ENCODE results near the gene DDX42. TPM values are rescaled to one million over a fixed set of nuclear protein-coding genes. Genes with fewer than 3 reads are reported as not detected.
A peak's percentile ranks its signal among the peaks of the same experiment; 100 is the strongest.
"Not testable (repeated sequence)": the region's sequence is repeated elsewhere in the genome, so short reads cannot be mapped to it uniquely, and the experiment has no call there.

Gene DDX42
- total RNA-seq, 8 experiments from 2014 or later: 62.4 to 169 (median 85.4) TPM

- no peak overlapping the region for H3K27ac ChIP-seq
- WGBS, 10 experiments: 50 to 100% (median 79%) methylated on average over 1 to 2 of the region's 2 CpGs; no CpG with 5 or more reads in 1 of the 10 experiments
- no peaks in the 10 kb centered on the region for H3K4me1 ChIP-seq (replicated peaks in 1 of 2)
- in situ Hi-C loops (cut with MboI; ENCODE audit: low pct_unique_long_range_greater_than_20kb in 2 of 9, low sequenced_read_pairs in 9 of 9, unreplicated experiment in 9 of 9): no loop called here
- H3K4me3 ChIP-seq: no peak overlapping the region
- no peak for ATAC-seq (replicated peaks in 6 of 8)
Observed at GRCh38 chr17:63853260-63853659, 79.3 kb downstream of the DDX42 start.

DNA sequence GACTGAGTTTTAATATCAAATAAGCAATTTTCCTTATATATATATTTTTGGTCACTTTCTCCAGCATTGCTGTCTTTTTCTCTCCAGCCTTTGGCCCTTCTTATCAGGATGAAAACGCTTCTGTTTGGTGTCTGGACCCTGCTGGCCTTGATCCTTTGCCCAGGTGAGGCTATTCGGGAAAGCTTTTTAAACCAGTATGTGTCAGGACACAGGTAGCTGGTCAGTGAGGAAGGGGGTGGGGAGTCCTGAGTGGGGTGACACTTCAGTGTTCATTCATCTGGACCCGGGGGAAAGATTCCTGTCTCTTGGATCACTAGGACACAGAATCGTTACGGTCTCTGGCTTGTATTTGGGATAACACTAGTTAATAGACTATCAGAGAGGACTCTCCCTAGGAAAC is 80.7 kb downstream of the DDX42 start:
- 13 to 80% (median 58%) methylated on average over 1 to 5 of the region's 5 CpGs; no CpG with 5 or more reads in 2 of the 10 experiments for WGBS, 10 experiments
- no peak for ATAC-seq (replicated peaks in 6 of 8)
- in situ Hi-C loops (cut with MboI; ENCODE audit: low pct_unique_long_range_greater_than_20kb in 2 of 9, low sequenced_read_pairs in 9 of 9, unreplicated experiment in 9 of 9): no loop called here
- no peak overlapping the region for H3K4me3 ChIP-seq
- no peak overlapping the region for H3K27ac ChIP-seq
- peaks cover 0 to 5% of the 10 kb centered on the region in 2 donors for H3K4me1 ChIP-seq (replicated peaks in 1 of 2)

- in situ Hi-C loops (cut with MboI; ENCODE audit: low pct_unique_long_range_greater_than_20kb in 2 of 9, low sequenced_read_pairs in 9 of 9, unreplicated experiment in 9 of 9): no loop called here
- no peak for ATAC-seq (replicated peaks in 6 of 8)
- 0 to 87% (median 56%) methylated on average over 1 to 6 of the region's 8 CpGs; no CpG with 5 or more reads in 2 of the 10 experiments for WGBS, 10 experiments
- H3K27ac ChIP-seq: no peak overlapping the region
- H3K4me1 ChIP-seq (replicated peaks in 1 of 2): peaks cover 0 to 5% of the 10 kb centered on the region in 2 donors
- no peak overlapping the region for H3K4me3 ChIP-seq
Observed at GRCh38 chr17:63855185-63855584, 81.2 kb downstream of the DDX42 start.

- H3K4me3 ChIP-seq; in situ Hi-C loops (cut with MboI; ENCODE audit: low pct_unique_long_range_greater_than_20kb in 2 of 9, low sequenced_read_pairs in 9 of 9, unreplicated experiment in 9 of 9); H3K27ac ChIP-seq; H3K4me1 ChIP-seq (replicated peaks in 1 of 2); ATAC-seq (replicated peaks in 6 of 8): not testable (repeated sequence)
- 24 to 100% (median 90%) methylated on average over 2 to 8 of the region's 8 CpGs; no CpG with 5 or more reads in 2 of the 10 experiments for WGBS, 10 experiments
Observed at GRCh38 chr17:63856425-63856824, 82.5 kb downstream of the DDX42 start.

GRCh38 chr17:63859257-63859656 is 85.3 kb downstream of the DDX42 start:
- no peak overlapping the region for H3K4me3 ChIP-seq
- WGBS, 10 experiments: 46 to 80% (median 57%) methylated on average over 1 to 3 of the region's 3 CpGs; no CpG with 5 or more reads in 5 of the 10 experiments
- in situ Hi-C loops (cut with MboI; ENCODE audit: low pct_unique_long_range_greater_than_20kb in 2 of 9, low sequenced_read_pairs in 9 of 9, unreplicated experiment in 9 of 9): no loop called here
- peaks cover 0 to 5% of the 10 kb centered on the region in 2 donors for H3K4me1 ChIP-seq (replicated peaks in 1 of 2)
- ATAC-seq (replicated peaks in 6 of 8): peak in 1 of 8 experiments; percentile 24
- no peak overlapping the region for H3K27ac ChIP-seq

- 100% methylated on average over 1 of the region's 7 CpGs; no CpG with 5 or more reads in 6 of the 10 experiments for WGBS, 10 experiments
Observed at GRCh38 chr17:63866625-63867024, 92.7 kb downstream of the DDX42 start.

More at GRCh38 chr17:63866625-63867024, 92.7 kb downstream of the DDX42 start:
- H3K27ac ChIP-seq; H3K4me1 ChIP-seq (replicated peaks in 1 of 2); H3K4me3 ChIP-seq; in situ Hi-C loops (cut with MboI; ENCODE audit: low pct_unique_long_range_greater_than_20kb in 2 of 9, low sequenced_read_pairs in 9 of 9, unreplicated experiment in 9 of 9): not testable (repeated sequence)
- ATAC-seq (replicated peaks in 6 of 8): peak in 4 of 8 experiments; percentile 16 to 68 (median 56)

Other genes starting within 250 kb of the DDX42 start
- 10 to 100 TPM; 31.5 to 79.4 (median 61.1) TPM for gene DCAF7, start 223.7 kb upstream of the DDX42 start, total RNA-seq
- 10 to 100 TPM; 11.5 to 31.5 (median 22.4) TPM for gene TACO1, start 173.3 kb upstream of the DDX42 start, total RNA-seq
- 10 to 100 TPM; 11.0 to 25.4 (median 15.1) TPM for gene MAP3K3, start 151.8 kb upstream of the DDX42 start, total RNA-seq
- gene LIMD2, start 74.0 kb upstream of the DDX42 start, total RNA-seq: 10 to 100 TPM in 5 of 8 experiments, 1 to 10 TPM in 2, under 1 TPM in 1; 0.97 to 64.4 (median 17.8) TPM
- gene STRADA, start 32.4 kb upstream of the DDX42 start, total RNA-seq: 10 to 100 TPM; 23.3 to 88.1 (median 33.4) TPM
- 10 to 100 TPM; 44.4 to 93.5 (median 54.2) TPM for gene CCDC47, start 573 bp upstream of the DDX42 start, total RNA-seq
- gene PSMC5, start 53.3 kb downstream of the DDX42 start, total RNA-seq: 100 to 1,000 TPM in 1 of 8 experiments, 10 to 100 TPM in 7; 27.2 to 110 (median 71.3) TPM
- gene FTSJ3, start 53.5 kb downstream of the DDX42 start, total RNA-seq: 10 to 100 TPM; 26.3 to 69.5 (median 38.7) TPM
- 100 to 1,000 TPM in 1 of 8 experiments, 10 to 100 TPM in 7; 10.7 to 114 (median 24.8) TPM for gene SMARCD2, start 68.5 kb downstream of the DDX42 start, total RNA-seq
- under 1 TPM in 1 of 8 experiments, not detected in 7; 0.57 TPM for gene CSH2, start 99.5 kb downstream of the DDX42 start, total RNA-seq
- not detected for gene GH2, start 107.8 kb downstream of the DDX42 start, total RNA-seq
- under 1 TPM in 2 of 8 experiments, not detected in 6; 0.24 to 0.46 TPM for gene CSH1, start 122.4 kb downstream of the DDX42 start, total RNA-seq
- under 1 TPM in 5 of 8 experiments, not detected in 3; 0.14 to 0.45 (median 0.31) TPM for gene CSHL1, start 137.1 kb downstream of the DDX42 start, total RNA-seq
- gene GH1, start 144.7 kb downstream of the DDX42 start, total RNA-seq: not detected
- gene CD79B, start 158.2 kb downstream of the DDX42 start, total RNA-seq: 1 to 10 TPM in 3 of 8 experiments, under 1 TPM in 4, not detected in 1; 0.14 to 2.1 (median 0.94) TPM
- 1 to 10 TPM in 4 of 8 experiments, under 1 TPM in 4; 0.04 to 2.1 (median 1.0) TPM for gene SCN4A, start 198.7 kb downstream of the DDX42 start, total RNA-seq
- 10 to 100 TPM in 1 of 8 experiments, 1 to 10 TPM in 1, under 1 TPM in 6; 0.36 to 25.1 (median 0.53) TPM for gene PRR29, start 224.2 kb downstream of the DDX42 start, total RNA-seq
- 10 to 100 TPM in 1 of 8 experiments, 1 to 10 TPM in 2, under 1 TPM in 3, not detected in 2; 0.32 to 11.5 (median 1.0) TPM for gene ICAM2, start 246.5 kb downstream of the DDX42 start, total RNA-seq

Measured in motor neuron (in vitro differentiated cells).